Vagina (tissue), 2 donors: Measurements from ENCODE around the gene METTL13.

Experiments
- CTCF ChIP-seq, 3 experiments: fragments of 450-650 bp in 2 of 3; fragments of 200-600 bp in 1 of 3; sonication (generic) in 1 of 3; IDR thresholded peaks; one replicate each; pipeline ENCODE4 v1.5.1; 2017 to 2019; ENCODE audit warnings: antibody characterized with exemption in 3 of 3, mild to moderate bottlenecking in 2 of 3, moderate library complexity in 2 of 3
- POLR2A ChIP-seq, 2 donors: fragments of 450-650 bp; IDR thresholded peaks; one replicate each; pipeline ENCODE4 v1.6.1; 2017; ENCODE audit warnings: antibody characterized with exemption in 2 of 2, mild to moderate bottlenecking in 2 of 2, moderate library complexity in 2 of 2
- POLR2AphosphoS5 ChIP-seq, 2 donors: sonication (generic); formaldehyde crosslinking; IDR thresholded peaks; one replicate each; pipeline ENCODE4 v1.9.0; 2017; ENCODE audit warnings: antibody characterized with exemption in 2 of 2, mild to moderate bottlenecking in 2 of 2, low read depth in 1 of 2; ENCODE audit not compliant: insufficient read depth in 1 of 2

GRCh38 chr1:171798311-171798710, 16.9 kb downstream of the METTL13 start:
- TF ChIP-seq POLR2AphosphoS5 (IDR thresholded peaks at IDR 0.05; ENCODE audit: insufficient read depth in 1 of 2, low read depth in 1 of 2): no peak
- no peak for TF ChIP-seq CTCF (IDR thresholded peaks at IDR 0.05)
- TF ChIP-seq POLR2A (IDR thresholded peaks at IDR 0.05): no peak
